Peyer's patch (tissue), 4 donors: ENCODE data around the gene LAMA4. TPM values are rescaled to one million over a fixed set of nuclear protein-coding genes. Genes with fewer than 3 reads are reported as not detected.

Experiments
- DNase-seq, 3 donors: peaks; one replicate each; pipeline ENCODE4 v3.0.0-alpha.2; 2017 to 2019
- H3K27ac ChIP-seq, 4 donors: fragments of 200-600 bp; sonication (generic); one replicate each; pipeline ENCODE4 v1.5.1; 2016 to 2019
- H3K27me3 ChIP-seq, 2 donors: fragments of 200-600 bp; sonication (generic); one replicate each; pipeline ENCODE4 v1.5.1; 2019
- H3K36me3 ChIP-seq, 3 donors: fragments of 200-600 bp; sonication (generic); one replicate each; pipeline ENCODE4 v1.5.1; 2016 to 2019
- H3K4me1 ChIP-seq, 4 donors: fragments of 200-600 bp; sonication (generic); one replicate each; pipeline ENCODE4 v1.5.1; 2016 to 2019
- H3K4me3 ChIP-seq, 4 donors: fragments of 200-600 bp; sonication (generic); 1 replicate in 3 of 4; 2 replicates in 1 of 4; pipeline ENCODE4 v1.5.1; 2016 to 2019; ENCODE audit warnings: mild to moderate bottlenecking in 1 of 4
- H3K9me3 ChIP-seq, 4 donors: fragments of 200-600 bp; sonication (generic); one replicate each; pipeline ENCODE4 v1.5.1; 2016 to 2019; ENCODE audit warnings: mild to moderate bottlenecking in 1 of 4
- CTCF ChIP-seq, 6 experiments: fragments of 450-650 bp in 4 of 6; fragments of 200-600 bp in 2 of 6; sonication (generic) in 1 of 6; IDR thresholded peaks; one replicate each; pipeline ENCODE4 v1.5.1; 2017 to 2019; ENCODE audit warnings: antibody characterized with exemption in 6 of 6, mild to moderate bottlenecking in 3 of 6, moderate library complexity in 1 of 6
- POLR2A ChIP-seq, 2 donors: fragments of 450-650 bp; IDR thresholded peaks; one replicate each; pipeline ENCODE4 v1.5.1; 2017; ENCODE audit warnings: antibody characterized with exemption in 2 of 2, mild to moderate bottlenecking in 2 of 2, moderate library complexity in 2 of 2
- total RNA-seq, 4 donors: library from RNA; depleted of rRNA; stranded (reverse); fragments of >200 nt; gene quantifications; one replicate each; pipeline ENCODE4 v1.1.0, GENCODE V29; 2016

The LAMA4 gene
- total RNA-seq, 4 donors from 2014 or later = 10.0 to 99.0 (median 28.9) TPM

- TF ChIP-seq POLR2A (IDR thresholded peaks at IDR 0.05) = no peak
- no peak for TF ChIP-seq CTCF (IDR thresholded peaks at IDR 0.05)
- DNase-seq = no peak
- no peak overlapping the region for H3K27ac ChIP-seq
- H3K4me3 ChIP-seq = no peak overlapping the region
- no peaks in the 10 kb centered on the region for H3K9me3 ChIP-seq
- no peaks in the 10 kb centered on the region for H3K36me3 ChIP-seq
- no peaks in the 10 kb centered on the region for H3K4me1 ChIP-seq
- no peaks in the 10 kb centered on the region for H3K27me3 ChIP-seq
Observed at GRCh38 chr6:112183271-112183671, 71.1 kb downstream of the LAMA4 start.

- Histone ChIP-seq H3K4me3 (no peak overlapping the region), H3K27ac (no peak overlapping the region), H3K36me3 (no peaks in the 10 kb centered on the region), H3K4me1 (no peaks in the 10 kb centered on the region), H3K27me3 (no peaks in the 10 kb centered on the region), H3K9me3 (no peaks in the 10 kb centered on the region)
- TF ChIP-seq POLR2A (IDR thresholded peaks at IDR 0.05) (no peak), CTCF (IDR thresholded peaks at IDR 0.05) (no peak)
- DNase-seq = no peak
Observed at GRCh38 chr6:112181130-112181529, 73.2 kb downstream of the LAMA4 start.

GRCh38 chr6:112180095-112180820 is 74.1 kb downstream of the LAMA4 start:
- Histone ChIP-seq H3K4me1 (no peaks in the 10 kb centered on the region), H3K4me3 (no peak overlapping the region), H3K36me3 (peaks cover 0 to 3% (median 0%) of the 10 kb centered on the region in 3 donors), H3K9me3 (no peaks in the 10 kb centered on the region), H3K27me3 (no peaks in the 10 kb centered on the region), H3K27ac (no peak overlapping the region)
- peak in 2 of 3 donors; percentile 19 to 49 for DNase-seq
- TF ChIP-seq CTCF (IDR thresholded peaks at IDR 0.05) (peak; percentile 27 to 75 (median 68)), POLR2A (IDR thresholded peaks at IDR 0.05) (no peak)

- no peak overlapping the region for H3K27ac ChIP-seq
Observed at GRCh38 chr6:112179631-112180030, 74.7 kb downstream of the LAMA4 start.

GRCh38 chr6:112178846-112179245 is 75.5 kb downstream of the LAMA4 start:
- H3K27me3 ChIP-seq = no peaks in the 10 kb centered on the region
- peaks cover 0 to 17% (median 0%) of the 10 kb centered on the region in 3 donors for H3K36me3 ChIP-seq
- no peak overlapping the region for H3K27ac ChIP-seq
- H3K4me3 ChIP-seq = no peak overlapping the region
- TF ChIP-seq POLR2A (IDR thresholded peaks at IDR 0.05) (no peak), CTCF (IDR thresholded peaks at IDR 0.05) (no peak)
- no peak for DNase-seq
- H3K9me3 ChIP-seq = no peaks in the 10 kb centered on the region
- no peaks in the 10 kb centered on the region for H3K4me1 ChIP-seq

More at GRCh38 chr6:112179631-112180030, 74.7 kb downstream of the LAMA4 start:
- DNase-seq = no peak
- H3K4me1 ChIP-seq = no peaks in the 10 kb centered on the region
- H3K4me3 ChIP-seq = no peak overlapping the region
- H3K27me3 ChIP-seq = no peaks in the 10 kb centered on the region
- peaks cover 0 to 10% (median 0%) of the 10 kb centered on the region in 3 donors for H3K36me3 ChIP-seq
- no peaks in the 10 kb centered on the region for H3K9me3 ChIP-seq
- TF ChIP-seq POLR2A (IDR thresholded peaks at IDR 0.05) = no peak

GRCh38 chr6:112177092-112177491 is 77.3 kb downstream of the LAMA4 start:
- Histone ChIP-seq H3K36me3 (peaks cover 0 to 25% (median 0%) of the 10 kb centered on the region in 3 donors), H3K4me1 (no peaks in the 10 kb centered on the region), H3K9me3 (no peaks in the 10 kb centered on the region), H3K27ac (no peak overlapping the region), H3K4me3 (no peak overlapping the region), H3K27me3 (no peaks in the 10 kb centered on the region)
- no peak for DNase-seq
- TF ChIP-seq CTCF (IDR thresholded peaks at IDR 0.05) (no peak), POLR2A (IDR thresholded peaks at IDR 0.05) (no peak)
